ENCODE measurements around the gene MRPL17. TPM values are rescaled to one million over a fixed set of nuclear protein-coding genes. Genes with fewer than 3 reads are reported as not detected.

Gene MRPL17
- total and polyA plus RNA-seq, 4 donors = 14.0 to 21.8 (median 19.0) TPM

- TF ChIP-seq ZBTB33 (IDR thresholded peaks at IDR 0.05) (no peak), HNF4G (IDR thresholded peaks at IDR 0.05) (no peak), EGR1 (IDR thresholded peaks at IDR 0.05; ENCODE audit: low read depth in 2 of 2) (no peak), HNF4A (conservative IDR thresholded peaks at IDR 0.05) (no peak), NR2F2 (IDR thresholded peaks at IDR 0.05) (no peak), FOXA1 (IDR thresholded peaks at IDR 0.05) (no peak), FOXA2 (IDR thresholded peaks at IDR 0.05) (no peak), REST (IDR thresholded peaks at IDR 0.05) (no peak), YY1 (IDR thresholded peaks at IDR 0.05) (no peak)
- Histone ChIP-seq H3K27ac (ENCODE audit: low read depth in 1 of 2, low read length in 2 of 2) (peak overlapping the region in 1 of 2 donors; percentile 28), H3K36me3 (ENCODE audit: control insufficient read depth in 4 of 4, insufficient read depth in 3 of 4, low read depth in 1 of 4, low read length in 3 of 4) (no peaks in the 10 kb centered on the region), H3K27me3 (ENCODE audit: control insufficient read depth in 4 of 4, insufficient read depth in 4 of 4, low read length in 3 of 4) (no peaks in the 10 kb centered on the region), H3K9ac (ENCODE audit: low read depth in 1 of 2, low read length in 2 of 2) (no peak overlapping the region), H3K9me3 (ENCODE audit: control insufficient read depth in 4 of 4, low read length in 3 of 4) (no peaks in the 10 kb centered on the region), H3K4me3 (ENCODE audit: low read depth in 1 of 3, low read length in 3 of 3) (no peak overlapping the region), H3K4me1 (ENCODE audit: control insufficient read depth in 4 of 4, insufficient read depth in 4 of 4, low read length in 3 of 4) (peaks cover 3 to 42% (median 27%) of the 10 kb centered on the region in 4 donors)
- 88% methylated on average over 3 of the region's 3 CpGs for WGBS
- no peak for DNase-seq (ENCODE audit: low spot score)
Observed at GRCh38 chr11:6636480-6636879, 46.7 kb downstream of the MRPL17 start.

- WGBS = 47% methylated on average over 10 of the region's 10 CpGs
- no peak for TF ChIP-seq ZBTB33 (IDR thresholded peaks at IDR 0.05)
- TF ChIP-seq MAX (IDR thresholded peaks at IDR 0.05) = peak; percentile 88
- TF ChIP-seq CTCF (IDR thresholded peaks at IDR 0.05; ENCODE audit: low read depth, low read length, missing input control) = no peak
- TF ChIP-seq ATF3 (IDR thresholded peaks at IDR 0.05) = no peak
- TF ChIP-seq RAD21 (IDR thresholded peaks at IDR 0.05) = peak; percentile 31 to 44
- peak in 1 of 2 donors; percentile 26 for TF ChIP-seq EGR1 (IDR thresholded peaks at IDR 0.05; ENCODE audit: low read depth in 2 of 2)
- TF ChIP-seq YY1 (IDR thresholded peaks at IDR 0.05) = no peak
- no peak for TF ChIP-seq TAF1 (conservative IDR thresholded peaks at IDR 0.05)
- TF ChIP-seq GABPA (IDR thresholded peaks at IDR 0.05 in 1 of 2, conservative IDR thresholded peaks at IDR 0.05 in 1 of 2) = peak in 1 of 2 donors; percentile 41
- TF ChIP-seq FOXA1 (IDR thresholded peaks at IDR 0.05) = no peak
- peak; percentile 100 for TF ChIP-seq NR2F2 (IDR thresholded peaks at IDR 0.05)
- no peak for TF ChIP-seq JUND (IDR thresholded peaks at IDR 0.05)
- no peak for TF ChIP-seq HNF4A (conservative IDR thresholded peaks at IDR 0.05)
- TF ChIP-seq SP1 (IDR thresholded peaks at IDR 0.05) = peak; percentile 74
Observed at GRCh38 chr11:6635082-6635932, 47.8 kb downstream of the MRPL17 start.

More at GRCh38 chr11:6635082-6635932, 47.8 kb downstream of the MRPL17 start:
- H3K9me3 ChIP-seq (ENCODE audit: control insufficient read depth in 4 of 4, low read length in 3 of 4) = no peaks in the 10 kb centered on the region
- no peak overlapping the region for H3K4me3 ChIP-seq (ENCODE audit: low read depth in 1 of 3, low read length in 3 of 3)
- H3K36me3 ChIP-seq (ENCODE audit: control insufficient read depth in 4 of 4, insufficient read depth in 3 of 4, low read depth in 1 of 4, low read length in 3 of 4) = no peaks in the 10 kb centered on the region
- H3K9ac ChIP-seq (ENCODE audit: low read depth in 1 of 2, low read length in 2 of 2) = peak overlapping the region in 1 of 2 donors; percentile 32
- peaks cover 3 to 42% (median 29%) of the 10 kb centered on the region in 4 donors for H3K4me1 ChIP-seq (ENCODE audit: control insufficient read depth in 4 of 4, insufficient read depth in 4 of 4, low read length in 3 of 4)
- DNase-seq (ENCODE audit: low spot score) = no peak
- H3K27ac ChIP-seq (ENCODE audit: low read depth in 1 of 2, low read length in 2 of 2) = peak overlapping the region; percentile 59 to 69
- no peaks in the 10 kb centered on the region for H3K27me3 ChIP-seq (ENCODE audit: control insufficient read depth in 4 of 4, insufficient read depth in 4 of 4, low read length in 3 of 4)

Data from liver (tissue), 9 donors.